Fibroblast of lung (primary cell): ENCODE data around the gene PPP1R3D.

ENCODE experiments used
- CTCF ChIP-seq, 2 donors: IDR thresholded peaks in 1 of 2; conservative IDR thresholded peaks in 1 of 2; 1 replicate in 1 of 2; 2 replicates in 1 of 2; pipeline ENCODE4 v1.5.1; 2011 to 2012; ENCODE audit warnings: low read length in 2 of 2, control low read depth in 1 of 2, inconsistent platforms in 1 of 2, low read depth in 1 of 2, mild to moderate bottlenecking in 1 of 2
- EZH2 ChIP-seq: IDR thresholded peaks from 2 replicates; pipeline ENCODE4 v1.5.1; 2012; ENCODE audit warnings: low read length, control low read depth, mild to moderate bottlenecking; ENCODE audit errors: missing control alignments

DNA sequence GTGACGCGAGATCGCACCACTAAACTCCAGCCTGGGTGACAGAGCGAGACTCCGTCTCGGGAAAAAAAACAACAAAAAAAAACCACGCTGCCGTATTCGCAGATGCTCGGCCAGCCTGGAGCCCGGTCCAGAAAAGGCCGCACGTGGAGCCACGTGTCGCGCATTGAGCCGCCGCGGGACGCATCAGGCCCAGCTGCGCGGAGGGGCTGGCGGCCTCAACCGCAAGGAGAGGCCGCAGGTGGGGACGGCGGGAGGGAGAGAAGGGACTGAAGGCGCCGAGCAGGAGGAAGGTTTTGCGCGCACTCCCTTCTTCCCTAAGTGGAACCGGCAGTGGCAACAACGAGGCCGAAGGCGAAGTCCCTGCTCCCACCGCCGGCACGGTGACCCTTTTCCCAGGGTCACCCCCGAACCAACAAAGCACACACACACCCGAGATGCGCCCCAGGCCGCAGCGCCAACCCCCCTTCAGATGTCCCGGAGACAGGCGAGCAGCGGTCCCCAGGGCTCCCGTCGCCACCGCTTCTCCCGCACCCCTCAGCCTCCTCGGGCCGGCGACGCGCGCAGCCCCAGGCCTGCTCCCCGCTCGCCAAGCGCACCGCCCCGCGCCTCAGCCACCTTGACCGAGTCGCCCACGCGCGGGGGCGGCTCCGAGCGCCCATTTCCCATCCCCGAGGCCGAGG lies 7.3 kb downstream of the PPP1R3D start:
- no peak for TF ChIP-seq CTCF (conservative IDR thresholded peaks at IDR 0.05 in 1 of 2, IDR thresholded peaks at IDR 0.05 in 1 of 2; ENCODE audit: low read depth in 1 of 2, low read length in 2 of 2)
- no peak for TF ChIP-seq EZH2
